Neural cell (in vitro differentiated cells): ENCODE measurements around the gene KCNK10. TPM values are rescaled to one million over a fixed set of nuclear protein-coding genes. Genes with fewer than 3 reads are reported as not detected.

Experiments
- H2AFZ ChIP-seq: fragments of 200-600, 300-800 bp; sonication (generic), shearing (Covaris generic); 2 replicates; pipeline ENCODE4 v1.6.0; 2014; ENCODE audit warnings: low read depth, mild to moderate bottlenecking, antibody characterized with exemption, low read length, moderate library complexity
- H3F3A ChIP-seq: fragments of 200-600 bp; shearing (Covaris generic); 2 replicates; pipeline ENCODE4 v1.6.1; 2016; ENCODE audit warnings: mild to moderate bottlenecking, moderate library complexity, mixed read lengths, antibody characterized with exemption, low read length; ENCODE audit not compliant: insufficient read depth, poor library complexity, severe bottlenecking
- H3K27ac ChIP-seq: fragments of 200-600, 300-800 bp; sonication (generic), shearing (Covaris generic); 2 replicates; pipeline ENCODE4 v1.5.1; 2014; ENCODE audit warnings: mild to moderate bottlenecking, low read length, moderate library complexity
- H3K27me3 ChIP-seq: fragments of 300-800, 200-600 bp; sonication (generic), shearing (Covaris generic); 2 replicates; pipeline ENCODE4 v1.6.0; 2014; ENCODE audit warnings: mild to moderate bottlenecking, low read depth, low read length, moderate library complexity; ENCODE audit not compliant: insufficient read depth
- H3K36me3 ChIP-seq: fragments of 300-800, 200-600 bp; sonication (generic), shearing (Covaris generic); 2 replicates; pipeline ENCODE4 v1.5.1; 2014; ENCODE audit warnings: mild to moderate bottlenecking, antibody characterized with exemption, low read length, moderate library complexity; ENCODE audit not compliant: insufficient read depth
- H3K4me2 ChIP-seq: fragments of 300-800, 200-600 bp; sonication (generic), shearing (Covaris generic); 2 replicates; pipeline ENCODE4 v1.6.0; 2014; ENCODE audit warnings: mild to moderate bottlenecking, low read length
- H3K4me3 ChIP-seq: fragments of 300-800, 200-600 bp; sonication (generic), shearing (Covaris generic); 2 replicates; pipeline ENCODE4 v1.5.1; 2014; ENCODE audit warnings: mild to moderate bottlenecking, low read length, moderate library complexity
- H3K79me2 ChIP-seq: fragments of 200-600 bp; shearing (Covaris generic); replicated peaks from 2 replicates; pipeline ENCODE4 v1.6.0; 2014; ENCODE audit warnings: mild to moderate bottlenecking, low read length, moderate library complexity; ENCODE audit not compliant: insufficient read depth
- H3K9ac ChIP-seq: fragments of 300-800, 200-600 bp; sonication (generic), shearing (Covaris generic); 2 replicates; pipeline ENCODE4 v1.6.1; 2016; ENCODE audit warnings: mild to moderate bottlenecking, low read length, mixed read lengths
- H3K9me2 ChIP-seq: fragments of 200-600 bp; shearing (Covaris generic); 2 replicates; pipeline ENCODE4 v1.6.1; 2016; ENCODE audit warnings: mild to moderate bottlenecking, low read length, mixed read lengths; ENCODE audit not compliant: insufficient read depth
- H3K9me3 ChIP-seq: fragments of 200-600, 300-800 bp; sonication (generic), shearing (Covaris generic); 2 replicates; pipeline ENCODE4 v1.6.1; 2016; ENCODE audit warnings: mild to moderate bottlenecking, mixed run types, low read length, moderate library complexity, mixed read lengths
- H4K20me1 ChIP-seq: fragments of 200-600 bp; shearing (Covaris generic); 2 replicates; pipeline ENCODE4 v1.6.1; 2016; ENCODE audit warnings: mild to moderate bottlenecking, mixed run types; ENCODE audit not compliant: insufficient read depth
- CTCF ChIP-seq: fragments of 450-650 bp; IDR thresholded peaks from 2 replicates; pipeline ENCODE4 v1.5.1; 2014; ENCODE audit warnings: antibody characterized with exemption, mild to moderate bottlenecking, moderate library complexity; ENCODE audit not compliant: poor library complexity, severe bottlenecking
- EP300 ChIP-seq: fragments of 450-650 bp; conservative IDR thresholded peaks from 2 replicates; pipeline ENCODE4 v1.6.1; 2014; ENCODE audit warnings: antibody characterized with exemption, mild to moderate bottlenecking, moderate library complexity; ENCODE audit not compliant: poor library complexity, severe bottlenecking
- EZH2 ChIP-seq: fragments of 200-600, 300-800 bp; shearing (Covaris generic), sonication (generic); IDR thresholded peaks from 2 replicates; pipeline ENCODE4 v1.6.1; 2014; ENCODE audit warnings: antibody characterized with exemption, low read length, borderline replicate concordance, mild to moderate bottlenecking; ENCODE audit not compliant: insufficient read depth, poor library complexity, severe bottlenecking
- MXI1 ChIP-seq: fragments of 450-650 bp; conservative IDR thresholded peaks from 2 replicates; pipeline ENCODE4 v1.6.1; 2014; ENCODE audit warnings: antibody characterized with exemption, mild to moderate bottlenecking; ENCODE audit not compliant: poor library complexity, severe bottlenecking
- POLR2AphosphoS5 ChIP-seq: IDR thresholded peaks from 2 replicates; pipeline ENCODE4 v1.6.1; 2012
- RAD21 ChIP-seq: fragments of 450-650 bp; conservative IDR thresholded peaks from 2 replicates; pipeline ENCODE4 v1.6.1; 2014; ENCODE audit warnings: antibody characterized with exemption, mild to moderate bottlenecking, moderate library complexity
- REST ChIP-seq: IDR thresholded peaks from 2 replicates; pipeline ENCODE4 v1.6.1; 2012; ENCODE audit warnings: borderline replicate concordance
- SMC3 ChIP-seq: fragments of 450-650 bp; conservative IDR thresholded peaks from 2 replicates; pipeline ENCODE4 v1.6.1; 2014; ENCODE audit warnings: antibody characterized with exemption, mild to moderate bottlenecking, moderate library complexity; ENCODE audit not compliant: poor library complexity
- TAF1 ChIP-seq: IDR thresholded peaks from 2 replicates; pipeline ENCODE4 v1.6.1; 2012; ENCODE audit warnings: low read depth
- polyA plus RNA-seq: library from polyadenylated mRNA; depleted of rRNA; stranded (reverse); fragments of >200 nt; gene quantifications from 2 replicates; pipeline ENCODE4 v1.2.3, GENCODE V29; 2014

KCNK10 gene
- polyA plus RNA-seq, 1 donor from 2014 or later = 6.9 TPM

- Histone ChIP-seq H3K9ac (no peak overlapping the region), H3K36me3 (no peaks in the 10 kb centered on the region), H3K4me3 (no peak overlapping the region), H4K20me1 (no peaks in the 10 kb centered on the region), H3K9me2 (no peaks in the 10 kb centered on the region), H3K9me3 (no peaks in the 10 kb centered on the region), H2AFZ (no peak overlapping the region), H3K79me2 (no peaks in the 10 kb centered on the region), H3K27me3 (no peaks in the 10 kb centered on the region), H3K27ac (peak overlapping the region; percentile 13), H3F3A (no peaks in the 10 kb centered on the region), H3K4me2 (no peak overlapping the region)
- TF ChIP-seq POLR2AphosphoS5 (no peak), CTCF (no peak), SMC3 (no peak), EZH2 (no peak), REST (no peak), EP300 (no peak), RAD21 (no peak), MXI1 (no peak), TAF1 (no peak)
Measured at GRCh38 chr14:88164906-88165534, 158.0 kb downstream of the KCNK10 start.

- Histone ChIP-seq H3K9ac (no peak overlapping the region), H4K20me1 (no peaks in the 10 kb centered on the region), H3K4me2 (no peak overlapping the region), H3K27me3 (no peaks in the 10 kb centered on the region), H3K4me3 (no peak overlapping the region), H3F3A (no peaks in the 10 kb centered on the region), H3K79me2 (no peaks in the 10 kb centered on the region), H3K9me3 (no peaks in the 10 kb centered on the region), H2AFZ (no peak overlapping the region), H3K27ac (no peak overlapping the region), H3K36me3 (no peaks in the 10 kb centered on the region), H3K9me2 (no peaks in the 10 kb centered on the region)
- TF ChIP-seq TAF1 (no peak), RAD21 (no peak), CTCF (no peak), POLR2AphosphoS5 (no peak), EP300 (no peak), REST (no peak), EZH2 (no peak), SMC3 (no peak), MXI1 (no peak)
Measured at GRCh38 chr14:88163731-88164255, 159.3 kb downstream of the KCNK10 start.
